BE2C (cell line): ENCODE data around the gene KIF16B.

Experiments used
- DNase-seq: peaks from one replicate; pipeline ENCODE4 v3.0.0-alpha.2; 2020
- H3K27me3 ChIP-seq: fragments of 250-450 bp; sonication (Bioruptor Pico); 2 replicates; pipeline ENCODE4 v1.5.1; 2020; ENCODE audit warnings: mild to moderate bottlenecking
- H3K36me3 ChIP-seq: fragments of 250-450 bp; sonication (Bioruptor Pico); 2 replicates; pipeline ENCODE4 v1.5.1; 2020; ENCODE audit warnings: mild to moderate bottlenecking
- H3K4me1 ChIP-seq: fragments of 250-450 bp; sonication (Bioruptor Pico); 2 replicates; pipeline ENCODE4 v1.5.1; 2020
- H3K4me3 ChIP-seq: 2 replicates; pipeline ENCODE4 v1.5.1; 2011; ENCODE audit warnings: low read depth, low read length
- H3K9me3 ChIP-seq: fragments of 250-450 bp; sonication (Bioruptor Pico); 2 replicates; pipeline ENCODE4 v1.5.1; 2020
- CTCF ChIP-seq: IDR thresholded peaks from 2 replicates; pipeline ENCODE4 v1.5.1; 2012; ENCODE audit warnings: mild to moderate bottlenecking, low read depth, low read length

KIF16B gene

GRCh38 chr20:16479666-16480065 lies 93.6 kb downstream of the KIF16B start:
- Histone ChIP-seq H3K4me1 (no peaks in the 10 kb centered on the region), H3K36me3 (no peaks in the 10 kb centered on the region), H3K9me3 (no peaks in the 10 kb centered on the region), H3K4me3 (no peak overlapping the region), H3K27me3 (no peaks in the 10 kb centered on the region)
- TF ChIP-seq CTCF = no peak
- no peak for DNase-seq

- Histone ChIP-seq H3K4me3 (no peak overlapping the region), H3K36me3 (no peaks in the 10 kb centered on the region), H3K9me3 (no peaks in the 10 kb centered on the region), H3K27me3 (no peaks in the 10 kb centered on the region), H3K4me1 (no peaks in the 10 kb centered on the region)
- DNase-seq = no peak
- no peak for TF ChIP-seq CTCF
These were observed 95.6 kb downstream of the KIF16B start for GRCh38 chr20:16477632-16478031.

- peak; percentile 20 for DNase-seq
- TF ChIP-seq CTCF = peak; percentile 64
- no peaks in the 10 kb centered on the region for H3K36me3 ChIP-seq
- H3K9me3 ChIP-seq = no peaks in the 10 kb centered on the region
- no peak overlapping the region for H3K4me3 ChIP-seq
- no peaks in the 10 kb centered on the region for H3K4me1 ChIP-seq
- H3K27me3 ChIP-seq = no peaks in the 10 kb centered on the region
These were observed 97.2 kb downstream of the KIF16B start for GRCh38 chr20:16476032-16476431.

DNA sequence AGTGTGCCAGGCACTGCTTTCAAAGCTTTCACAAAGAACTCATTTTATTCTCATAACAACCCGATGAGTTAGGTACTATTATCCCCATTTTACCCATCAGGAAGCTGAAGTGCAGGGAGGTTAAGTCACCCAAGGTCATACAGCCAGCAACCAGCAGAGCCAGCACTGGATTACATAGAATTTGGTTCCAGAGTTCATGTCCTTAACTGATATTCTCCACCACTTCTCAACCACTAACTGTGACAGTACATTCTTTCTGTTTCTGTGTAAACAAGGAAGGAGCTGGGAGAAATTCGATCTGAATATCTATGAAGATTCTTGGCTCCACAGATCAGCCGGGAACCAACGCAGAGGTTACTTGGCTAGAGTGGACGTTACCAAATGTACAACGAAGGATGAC lies 98.0 kb downstream of the KIF16B start:
- H3K4me1 ChIP-seq = no peaks in the 10 kb centered on the region
- no peak overlapping the region for H3K4me3 ChIP-seq
- TF ChIP-seq CTCF = no peak
- H3K36me3 ChIP-seq = no peaks in the 10 kb centered on the region
- no peaks in the 10 kb centered on the region for H3K9me3 ChIP-seq
- no peak for DNase-seq
- H3K27me3 ChIP-seq = no peaks in the 10 kb centered on the region

DNA sequence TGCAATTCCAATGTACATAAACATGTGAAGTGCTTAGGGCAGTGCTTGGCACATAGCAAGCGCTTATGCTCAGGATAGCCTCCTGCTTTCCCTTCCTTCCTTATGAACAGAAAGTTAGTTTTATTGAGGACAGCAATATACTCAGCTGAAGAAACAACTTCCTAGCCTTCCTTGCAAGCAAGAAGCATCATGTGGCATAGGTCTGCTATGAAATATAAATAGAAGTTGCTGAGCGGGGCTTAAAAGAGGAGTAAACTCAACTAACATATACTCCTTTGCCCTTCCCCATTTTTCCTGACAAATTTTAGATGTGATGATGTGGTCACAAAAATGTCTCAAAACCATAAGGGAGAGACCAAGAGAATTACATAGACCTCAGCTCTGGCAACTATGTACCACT lies 98.9 kb downstream of the KIF16B start:
- Histone ChIP-seq H3K9me3 (no peaks in the 10 kb centered on the region), H3K36me3 (no peaks in the 10 kb centered on the region), H3K4me1 (no peaks in the 10 kb centered on the region), H3K4me3 (no peak overlapping the region), H3K27me3 (no peaks in the 10 kb centered on the region)
- DNase-seq = no peak
- no peak for TF ChIP-seq CTCF

- no peaks in the 10 kb centered on the region for H3K27me3 ChIP-seq
- no peak for TF ChIP-seq CTCF
- no peaks in the 10 kb centered on the region for H3K4me1 ChIP-seq
- no peaks in the 10 kb centered on the region for H3K36me3 ChIP-seq
- no peak for DNase-seq
- H3K4me3 ChIP-seq = no peak overlapping the region
- no peaks in the 10 kb centered on the region for H3K9me3 ChIP-seq
These were observed 101.0 kb downstream of the KIF16B start for GRCh38 chr20:16472045-16472872.
